AG08396 (cell line): ENCODE results near the gene ZEB1.
"Not testable (repeated sequence)": the region's sequence is repeated elsewhere in the genome, so short reads cannot be mapped to it uniquely, and the experiment has no call there.

Experiments used
- DNase-seq: peaks from one replicate; pipeline ENCODE4 v3.0.0; 2012; ENCODE audit warnings: low spot score, mixed read lengths

Gene ZEB1

GRCh38 chr10:31424473-31424872 lies 105.5 kb downstream of the ZEB1 start:
- DNase-seq = no peak

GRCh38 chr10:31426401-31426800 lies 107.4 kb downstream of the ZEB1 start:
- DNase-seq = peak; percentile 17

GRCh38 chr10:31427334-31427733 lies 108.3 kb downstream of the ZEB1 start:
- not testable (repeated sequence) for DNase-seq

GRCh38 chr10:31428499-31428898 lies 109.5 kb downstream of the ZEB1 start:
- not testable (repeated sequence) for DNase-seq

GRCh38 chr10:31431021-31431420 lies 112.0 kb downstream of the ZEB1 start:
- no peak for DNase-seq

GRCh38 chr10:31437959-31438358 lies 118.9 kb downstream of the ZEB1 start:
- DNase-seq = no peak

- no peak for DNase-seq
Observed at GRCh38 chr10:31451766-31452165, 132.8 kb downstream of the ZEB1 start.

- DNase-seq = no peak
Observed at GRCh38 chr10:31456468-31456867, 137.5 kb downstream of the ZEB1 start.

GRCh38 chr10:31457858-31458257 lies 138.8 kb downstream of the ZEB1 start:
- no peak for DNase-seq

- no peak for DNase-seq
Observed at GRCh38 chr10:31458974-31459373, 140.0 kb downstream of the ZEB1 start.

- no peak for DNase-seq
Observed at GRCh38 chr10:31460242-31460641, 141.2 kb downstream of the ZEB1 start.

- no peak for DNase-seq
Observed at GRCh38 chr10:31464552-31464951, 145.5 kb downstream of the ZEB1 start.

GRCh38 chr10:31466313-31466712 lies 147.3 kb downstream of the ZEB1 start:
- no peak for DNase-seq

- no peak for DNase-seq
Observed at GRCh38 chr10:31467791-31468535, 148.9 kb downstream of the ZEB1 start.

GRCh38 chr10:31468536-31468859 lies 149.5 kb downstream of the ZEB1 start:
- no peak for DNase-seq

GRCh38 chr10:31475519-31475918 lies 156.5 kb downstream of the ZEB1 start:
- no peak for DNase-seq

GRCh38 chr10:31476088-31476487 lies 157.1 kb downstream of the ZEB1 start:
- DNase-seq = no peak

- DNase-seq = no peak
Observed at GRCh38 chr10:31477584-31477983, 158.6 kb downstream of the ZEB1 start.

GRCh38 chr10:31479752-31480151 lies 160.7 kb downstream of the ZEB1 start:
- DNase-seq = no peak

GRCh38 chr10:31483546-31483945 lies 164.5 kb downstream of the ZEB1 start:
- no peak for DNase-seq

GRCh38 chr10:31484431-31485135 lies 165.6 kb downstream of the ZEB1 start:
- no peak for DNase-seq

GRCh38 chr10:31490858-31491504 lies 172.0 kb downstream of the ZEB1 start:
- DNase-seq = no peak

- no peak for DNase-seq
Observed at GRCh38 chr10:31507427-31507826, 188.4 kb downstream of the ZEB1 start.
